DLD1 (cell line): ENCODE results near the gene RAB8A.

ENCODE experiments used
- in situ Hi-C: cut with HindIII; loops from 2 replicates; pipeline ENCODE4 v1.10.0; 2017; ENCODE audit warnings: low sequenced_read_pairs

Gene RAB8A

GRCh38 chr19:16136185-16136999 is 24.7 kb downstream of the RAB8A start:
- in situ Hi-C loops: no loop called here

- in situ Hi-C loops: no loop called here
Measured at GRCh38 chr19:16139752-16140151, 28.1 kb downstream of the RAB8A start.

- in situ Hi-C loops: no loop called here
Measured at GRCh38 chr19:16141043-16141442, 29.4 kb downstream of the RAB8A start.

GRCh38 chr19:16142032-16142580 is 30.4 kb downstream of the RAB8A start:
- in situ Hi-C loops: no loop called here

GRCh38 chr19:16143399-16144215 is 31.9 kb downstream of the RAB8A start, which contains the start of gene HSH2D:
Gene HSH2D, plus strand, starts transcription at chr19:16143685. Its CDS starts 5,066 bp downstream, at chr19:16148751.
- in situ Hi-C loops: no loop called here

GRCh38 chr19:16144216-16144581 is 32.5 kb downstream of the RAB8A start:
- in situ Hi-C loops: no loop called here

- in situ Hi-C loops: no loop called here
Measured at GRCh38 chr19:16146112-16146511, 34.4 kb downstream of the RAB8A start.

GRCh38 chr19:16148443-16149229 is 36.9 kb downstream of the RAB8A start:
- in situ Hi-C loops: no loop called here

GRCh38 chr19:16153582-16154336 is 42.1 kb downstream of the RAB8A start:
- in situ Hi-C loops: no loop called here

GRCh38 chr19:16154557-16154956 is 42.9 kb downstream of the RAB8A start:
- in situ Hi-C loops: no loop called here

GRCh38 chr19:16155128-16155527 is 43.4 kb downstream of the RAB8A start:
- in situ Hi-C loops: no loop called here

GRCh38 chr19:16156904-16157303 is 45.2 kb downstream of the RAB8A start:
- in situ Hi-C loops: no loop called here

GRCh38 chr19:16157601-16158000 is 45.9 kb downstream of the RAB8A start:
- in situ Hi-C loops: no loop called here

GRCh38 chr19:16159655-16160054 is 48.0 kb downstream of the RAB8A start:
- in situ Hi-C loops: no loop called here

- in situ Hi-C loops: no loop called here
Measured at GRCh38 chr19:16160445-16160942, 48.8 kb downstream of the RAB8A start.

- in situ Hi-C loops: no loop called here
Measured at GRCh38 chr19:16160943-16161560, 49.4 kb downstream of the RAB8A start.

- in situ Hi-C loops: no loop called here
Measured at GRCh38 chr19:16161840-16162239, 50.2 kb downstream of the RAB8A start.

- in situ Hi-C loops: no loop called here
Measured at GRCh38 chr19:16164222-16164890, 52.7 kb downstream of the RAB8A start.

GRCh38 chr19:16166417-16166816 is 54.7 kb downstream of the RAB8A start:
- in situ Hi-C loops: no loop called here
